Ovary (tissue), 3 donors: Measurements from ENCODE around the gene SRMS.

Experiments used
- CTCF ChIP-seq, 3 donors: fragments of 450-650 bp in 2 of 3; fragments of 200-600 bp in 1 of 3; IDR thresholded peaks; one replicate each; pipeline versions ENCODE4 v1.5.1 to v1.8.0; 2016 to 2022; ENCODE audit warnings: antibody characterized with exemption in 3 of 3, mild to moderate bottlenecking in 1 of 3
- EP300 ChIP-seq: sonication (generic); formaldehyde crosslinking; IDR thresholded peaks from one replicate; pipeline ENCODE4 v1.6.1; 2017; ENCODE audit warnings: antibody characterized with exemption
- POLR2A ChIP-seq: fragments of 450-650 bp; IDR thresholded peaks from one replicate; pipeline ENCODE4 v1.6.1; 2017; ENCODE audit warnings: antibody characterized with exemption, mild to moderate bottlenecking, moderate library complexity
- donor health status: DM: no; HTN: no; CAD: no.

DNA sequence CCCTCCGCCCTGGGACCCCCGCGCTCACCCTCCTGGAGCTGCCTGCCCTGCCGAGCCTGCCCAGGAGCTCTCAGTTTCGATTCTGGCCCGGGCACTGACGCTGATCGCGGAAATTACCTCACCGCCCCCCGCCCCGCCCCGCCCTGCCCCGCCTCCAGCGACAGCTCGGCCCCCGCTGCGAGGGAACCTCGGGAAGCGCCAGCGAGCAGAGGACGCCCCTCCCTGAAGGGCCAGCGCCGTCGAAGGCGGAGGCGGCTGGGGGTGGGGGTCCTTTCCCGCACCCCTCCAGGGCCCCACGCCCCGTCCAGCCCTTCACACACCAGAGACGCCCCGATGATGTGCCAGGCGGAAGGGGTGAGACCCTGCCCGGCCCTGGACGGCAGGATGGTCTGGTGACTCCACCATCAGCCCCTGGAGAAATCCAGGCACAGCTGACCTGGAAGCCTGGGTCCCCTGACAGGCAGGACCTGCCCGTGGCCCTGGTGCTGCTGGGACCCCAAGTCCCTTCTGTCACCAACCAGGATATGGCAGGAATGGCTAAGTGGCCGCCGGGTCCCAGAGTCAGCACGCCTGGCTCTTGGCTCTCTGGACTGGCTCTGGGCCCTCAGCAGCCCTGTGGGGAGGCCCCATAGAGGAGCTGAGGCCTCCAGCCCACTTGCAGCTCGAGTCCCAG, 26.7 kb upstream of the SRMS start, which contains the start of gene HELZ2:
- TF ChIP-seq CTCF (IDR thresholded peaks at IDR 0.05) (no peak), EP300 (no peak), POLR2A (no peak)
